Fibroblast of upper back skin (primary cell): Measurements from ENCODE around the gene CAVIN2.
A peak's percentile ranks its signal among the peaks of the same experiment; 100 is the strongest.

Experiments used
- DNase-seq: peaks from one replicate; pipeline ENCODE4 v3.0.0-alpha.2; 2013

Gene CAVIN2

DNA sequence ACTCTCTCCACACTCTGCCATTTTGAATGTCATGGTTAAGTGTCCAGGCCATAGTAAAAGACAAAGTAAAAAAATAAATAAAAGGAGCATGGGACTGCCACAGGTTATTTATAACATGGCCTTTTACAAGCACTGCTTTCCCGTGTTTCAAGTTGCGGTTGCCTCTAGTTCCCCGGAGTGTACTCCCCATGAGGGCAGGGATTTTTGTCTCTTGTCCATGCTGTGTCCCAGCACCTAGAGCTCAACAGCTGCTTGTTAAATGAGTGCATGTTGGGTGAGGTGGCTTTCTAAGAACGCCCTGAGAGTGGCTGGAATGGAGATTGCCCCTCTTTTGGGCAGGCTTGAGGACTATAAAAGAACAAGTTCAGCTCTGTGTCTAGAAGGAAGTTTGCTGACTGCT, 8.4 kb downstream of the CAVIN2 start:
- DNase-seq: no peak

DNA sequence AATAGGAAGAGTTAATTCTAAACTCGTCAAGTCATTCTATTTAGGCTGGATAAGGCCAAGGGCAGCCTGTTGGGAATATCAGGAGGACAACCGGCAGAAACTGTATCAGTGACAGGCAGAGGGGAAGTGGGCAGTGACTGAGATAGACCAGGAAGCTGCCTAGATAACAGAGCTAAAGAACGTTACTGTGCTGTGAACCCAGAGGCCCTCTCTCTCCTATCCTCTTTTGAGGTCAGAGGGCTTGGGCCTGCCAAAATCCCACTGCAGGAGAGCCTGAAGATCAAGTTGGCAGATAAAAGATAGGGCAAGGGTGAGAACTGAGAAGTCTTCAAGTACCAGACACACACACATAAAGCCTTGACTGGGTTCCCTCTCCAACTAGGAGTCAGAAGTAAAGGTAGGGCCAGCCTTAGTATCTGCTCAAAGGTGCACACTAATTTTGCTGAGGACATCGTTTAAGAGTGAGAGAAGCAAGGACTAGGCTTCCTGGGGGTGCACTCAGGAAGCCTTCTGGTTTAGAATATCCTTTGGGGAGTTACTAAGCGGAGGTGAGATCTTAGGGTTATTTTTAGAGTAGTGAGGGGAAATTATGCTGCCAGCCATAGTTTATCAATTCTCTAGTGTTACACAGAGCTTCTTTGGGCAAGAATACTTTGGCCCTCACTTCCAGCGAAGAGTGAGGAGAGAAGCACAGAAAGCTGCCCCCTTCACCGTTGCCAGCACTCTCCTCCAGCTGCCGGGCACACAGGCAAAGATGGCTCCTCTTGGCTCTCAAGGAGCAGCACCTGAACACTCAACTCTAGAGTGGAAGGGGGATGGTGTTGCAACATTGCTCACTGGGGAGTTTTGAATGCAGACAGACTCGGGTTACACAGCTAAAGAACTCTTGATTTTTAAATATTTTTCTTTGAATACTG, 9.8 kb downstream of the CAVIN2 start:
- DNase-seq: no peak

DNA sequence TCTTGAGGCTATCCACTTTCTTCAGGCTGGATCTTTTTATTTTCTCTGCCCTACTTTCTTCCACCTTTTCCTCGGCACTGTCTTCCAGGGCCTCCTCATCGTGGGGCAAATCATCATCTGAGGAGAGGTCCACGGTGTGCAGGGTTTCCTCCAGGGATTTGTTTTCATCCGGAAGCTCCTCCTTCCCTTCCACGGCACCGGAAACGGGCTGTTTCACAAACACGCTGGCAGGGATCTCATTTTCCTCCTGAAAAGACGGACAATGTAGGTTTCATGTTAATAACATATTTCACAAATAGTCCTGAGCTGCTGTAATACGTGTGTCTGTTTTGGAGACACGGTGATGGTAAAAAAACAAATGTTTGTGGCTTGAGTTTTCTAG, 10.4 kb downstream of the CAVIN2 start:
- DNase-seq: no peak

DNA sequence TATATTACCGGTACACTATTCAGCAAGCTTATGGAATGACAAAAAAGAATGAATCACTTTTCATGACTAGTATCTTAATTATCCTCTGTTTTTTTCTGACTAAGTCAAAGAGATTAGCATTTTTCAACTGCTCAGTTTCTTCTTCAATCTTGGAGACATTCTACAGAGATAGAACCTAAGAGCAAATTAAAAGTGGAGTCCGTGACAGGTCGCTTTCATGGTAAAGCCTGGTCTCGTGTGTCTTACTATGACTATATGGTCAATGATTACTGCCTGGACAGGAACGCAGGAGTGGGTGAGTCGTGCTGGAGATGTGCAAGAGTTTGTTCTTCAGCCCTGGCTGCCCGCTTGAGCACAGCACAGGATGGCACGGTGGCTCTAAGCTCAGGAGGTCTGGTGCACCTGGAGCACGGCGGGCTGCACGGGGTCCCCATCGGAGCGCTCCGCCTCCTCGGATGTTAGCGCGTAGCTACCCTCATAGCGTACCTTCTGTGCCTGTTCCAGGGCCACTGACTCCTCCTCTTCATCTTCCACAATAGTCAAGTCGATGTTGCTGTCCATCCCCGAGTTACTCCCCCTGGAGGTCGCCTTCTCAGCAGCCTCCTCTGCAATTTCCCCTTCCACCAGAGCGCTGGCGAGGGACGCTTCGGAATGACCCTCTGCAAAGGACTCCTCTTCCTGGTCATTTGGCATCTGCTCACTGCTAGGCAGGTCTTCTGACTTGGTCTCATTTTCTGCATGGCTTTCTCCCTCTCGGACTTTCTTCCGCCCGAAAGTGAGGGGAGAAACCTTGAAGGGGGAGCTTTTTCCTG, 11.1 kb downstream of the CAVIN2 start:
- no peak for DNase-seq

DNA sequence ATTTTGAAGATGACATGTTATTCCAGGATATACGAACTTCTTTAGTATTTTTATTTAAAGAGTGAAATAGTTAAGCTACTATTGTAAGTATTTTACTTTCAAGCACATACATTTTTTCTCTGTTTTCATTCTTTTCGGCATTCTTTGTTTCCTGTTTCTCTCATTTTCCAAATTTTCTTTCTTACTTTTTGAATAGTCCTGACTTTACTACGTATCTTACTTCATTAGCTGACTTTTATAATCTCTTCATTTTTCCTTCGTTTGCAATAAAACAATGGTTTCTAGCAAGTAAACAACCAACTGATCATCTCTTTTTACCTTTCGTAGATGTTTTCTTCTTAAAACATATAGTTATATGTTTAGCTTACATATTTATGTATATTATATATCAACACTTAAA, 11.8 kb downstream of the CAVIN2 start:
- no peak for DNase-seq

DNA sequence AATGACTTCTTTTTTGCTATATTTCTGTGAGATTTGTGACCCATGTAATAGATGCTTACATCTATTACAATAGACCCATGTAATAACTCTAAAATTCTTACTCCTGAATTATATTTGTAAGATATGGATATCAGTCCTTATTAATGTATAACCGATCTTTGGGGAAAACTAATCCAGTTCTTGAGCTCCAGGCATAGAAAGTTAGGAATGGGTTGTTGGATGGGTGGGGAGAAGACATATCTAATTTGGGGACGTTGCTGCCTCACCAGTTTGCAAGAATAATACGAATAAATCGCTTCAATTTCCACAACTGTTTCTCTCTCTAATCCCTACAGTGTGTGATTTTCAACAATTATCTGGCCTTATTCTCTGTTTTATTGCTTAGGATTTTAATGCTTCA, 13.5 kb downstream of the CAVIN2 start:
- no peak for DNase-seq

DNA sequence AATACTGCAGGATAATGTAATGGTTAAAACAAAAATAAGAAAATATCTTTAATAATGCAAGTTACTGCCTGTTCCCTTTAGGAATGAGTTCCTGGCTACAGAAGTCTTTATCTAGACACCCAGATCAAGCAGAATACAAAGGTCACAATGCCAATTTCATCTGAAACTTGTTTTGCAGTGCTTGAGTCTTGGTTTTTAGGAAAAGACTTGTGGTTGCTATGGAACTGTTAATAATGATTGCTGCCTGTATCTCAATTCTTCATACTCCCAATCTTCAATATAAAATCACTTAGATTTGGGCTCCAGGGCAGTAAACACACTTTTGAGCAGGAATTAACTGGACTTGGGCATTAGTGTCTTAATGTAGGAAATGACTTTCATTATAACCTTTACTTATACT, 14.2 kb downstream of the CAVIN2 start:
- no peak for DNase-seq

DNA sequence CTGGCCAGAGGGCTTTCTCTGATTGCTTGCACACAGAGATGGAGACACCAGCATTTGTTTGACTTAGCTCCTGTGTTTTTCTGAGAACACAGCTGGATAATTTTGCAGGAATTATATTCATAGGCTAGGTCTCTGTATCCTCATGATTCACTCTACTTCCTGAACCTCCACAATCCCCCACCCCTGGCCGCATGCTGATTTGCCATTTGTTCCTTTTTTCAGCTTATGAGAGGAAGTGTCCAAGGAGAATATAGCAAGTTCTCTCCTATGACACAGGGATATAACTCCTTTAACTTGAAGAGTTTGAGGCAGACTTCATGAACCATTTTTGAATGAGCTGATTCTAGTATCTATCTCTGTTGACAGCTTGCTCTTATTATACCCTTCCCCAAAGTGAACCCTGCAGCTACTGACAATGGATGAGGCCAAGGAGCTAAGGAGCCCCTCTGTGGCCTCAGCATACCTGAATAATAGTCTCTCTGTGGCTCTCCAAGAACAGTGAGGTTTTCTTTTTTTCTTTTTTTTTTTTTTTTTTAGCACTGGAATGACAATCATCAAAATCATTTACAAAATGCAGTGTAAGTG, 15.4 kb downstream of the CAVIN2 start:
- no peak for DNase-seq

DNA sequence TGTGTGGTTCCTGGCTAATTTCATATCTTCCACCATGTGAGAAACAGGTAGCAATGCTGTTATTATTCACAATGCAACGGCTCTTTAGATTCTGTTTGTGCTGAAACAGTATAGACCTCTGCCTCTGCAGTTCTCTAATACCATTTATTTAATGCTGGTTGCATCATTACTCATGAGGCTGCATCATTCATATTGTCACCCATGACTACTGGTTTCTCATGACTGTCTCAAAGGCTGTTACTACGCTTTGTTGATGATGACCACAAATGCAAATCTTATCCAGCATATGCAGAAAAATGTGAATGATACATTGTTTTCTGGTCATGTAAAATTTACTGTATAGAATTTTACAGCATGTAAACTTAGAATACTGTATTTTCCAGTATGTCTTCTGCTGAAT, 22.5 kb downstream of the CAVIN2 start:
- peak; percentile 35 for DNase-seq

DNA sequence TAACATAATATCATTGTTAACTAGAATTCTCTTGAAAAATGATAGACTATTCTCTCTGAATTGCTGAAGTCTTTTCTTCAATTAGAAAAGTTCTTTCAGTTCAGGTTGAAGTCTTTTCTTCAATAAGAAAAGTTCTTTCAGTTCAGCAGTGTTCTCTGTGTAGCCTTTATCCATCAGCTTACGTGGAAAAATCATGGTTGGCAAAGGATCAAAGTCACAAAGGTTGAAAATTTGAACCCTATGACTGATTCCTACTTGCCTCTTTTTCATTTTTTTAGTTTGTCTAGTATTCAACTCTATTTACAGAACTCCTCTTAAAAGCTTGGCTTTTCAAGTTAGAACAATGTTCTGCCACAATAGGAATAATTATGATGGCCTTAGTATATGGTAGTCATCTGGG, 25.8 kb downstream of the CAVIN2 start:
- no peak for DNase-seq

DNA sequence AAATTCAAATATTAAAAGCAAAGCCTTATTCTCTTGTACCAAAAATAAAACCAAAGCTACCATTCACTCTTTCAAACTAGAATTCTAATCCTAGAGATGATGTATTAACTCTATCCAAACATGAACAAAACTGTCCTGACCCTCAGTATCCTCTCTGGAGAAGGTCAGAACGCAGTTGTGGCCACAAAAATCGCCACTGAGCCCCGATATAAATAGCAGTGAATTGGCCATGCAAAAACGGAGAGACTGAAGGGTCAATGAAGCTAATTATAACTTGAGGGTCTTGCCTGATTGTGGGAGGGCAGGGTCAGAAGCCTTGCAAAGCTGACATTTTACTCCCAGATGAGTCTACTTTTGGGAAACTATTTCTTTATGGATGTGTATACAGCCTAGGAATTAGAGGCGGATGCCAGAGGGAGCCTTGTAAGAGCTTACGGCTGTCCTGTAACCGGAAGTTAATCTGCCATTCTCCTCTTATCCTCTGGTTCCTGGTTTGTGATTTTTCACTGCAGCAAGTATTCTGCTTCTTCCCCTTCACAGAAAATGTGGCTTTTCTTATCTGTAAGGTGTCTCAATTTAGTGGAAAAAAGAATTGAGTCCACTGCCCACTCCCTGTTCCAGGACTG, 28.1 kb downstream of the CAVIN2 start:
- no peak for DNase-seq

DNA sequence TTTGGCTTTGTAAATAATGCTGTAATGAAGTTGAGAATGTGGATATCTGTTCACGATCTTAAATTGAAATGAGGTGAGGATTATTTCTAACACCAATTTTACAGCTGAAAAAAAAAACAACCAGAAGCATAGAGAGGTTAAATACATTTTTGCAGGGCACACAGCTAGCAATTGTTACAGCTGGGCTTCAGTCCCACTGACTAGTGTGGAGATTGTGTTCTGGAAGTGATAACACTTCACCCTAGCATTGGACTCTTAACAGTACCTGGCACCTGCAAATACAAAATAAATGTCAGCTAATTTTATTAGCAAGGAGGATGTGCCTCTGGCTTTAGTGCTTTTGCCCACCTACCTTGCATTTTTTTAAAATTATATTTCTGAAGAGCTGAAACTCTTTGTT, 28.8 kb downstream of the CAVIN2 start:
- DNase-seq: no peak

DNA sequence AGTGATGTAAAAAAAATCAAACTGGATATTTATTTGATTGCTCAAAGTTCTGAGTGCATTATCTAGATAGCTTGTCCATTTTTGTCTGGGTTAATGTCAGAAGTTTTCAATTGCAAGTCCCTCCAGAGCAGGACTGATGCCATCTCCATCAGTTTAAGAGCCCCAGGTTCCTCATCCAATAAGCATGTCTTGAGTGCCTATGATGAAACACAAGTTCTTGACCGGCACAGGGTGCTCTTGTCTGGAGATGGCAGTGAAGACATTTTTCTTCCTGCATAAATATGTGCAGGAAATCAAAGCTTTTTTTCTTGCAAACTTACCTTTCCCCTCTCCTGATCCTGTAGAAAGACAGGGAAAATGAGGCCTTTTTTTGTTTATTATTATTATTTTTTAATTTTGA, 31.9 kb downstream of the CAVIN2 start:
- no peak for DNase-seq

DNA sequence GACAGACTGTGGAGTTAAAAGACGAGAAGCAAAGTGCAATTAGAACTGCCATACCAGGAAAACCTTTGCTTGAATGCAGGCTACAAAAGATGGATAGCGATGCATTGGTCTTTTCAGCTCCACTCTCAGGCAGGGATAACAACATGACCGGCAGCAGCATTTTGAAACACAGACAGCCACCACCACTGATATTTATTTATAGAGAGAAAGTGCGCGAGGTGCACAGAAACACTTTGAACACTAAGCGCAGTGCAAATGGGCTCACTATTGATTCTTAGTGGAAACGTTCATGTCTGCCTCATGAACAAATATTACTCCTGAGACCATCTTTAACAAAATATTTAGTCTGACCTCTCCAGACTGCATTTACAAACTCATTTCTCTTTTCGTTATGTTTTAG, 32.9 kb downstream of the CAVIN2 start:
- no peak for DNase-seq

DNA sequence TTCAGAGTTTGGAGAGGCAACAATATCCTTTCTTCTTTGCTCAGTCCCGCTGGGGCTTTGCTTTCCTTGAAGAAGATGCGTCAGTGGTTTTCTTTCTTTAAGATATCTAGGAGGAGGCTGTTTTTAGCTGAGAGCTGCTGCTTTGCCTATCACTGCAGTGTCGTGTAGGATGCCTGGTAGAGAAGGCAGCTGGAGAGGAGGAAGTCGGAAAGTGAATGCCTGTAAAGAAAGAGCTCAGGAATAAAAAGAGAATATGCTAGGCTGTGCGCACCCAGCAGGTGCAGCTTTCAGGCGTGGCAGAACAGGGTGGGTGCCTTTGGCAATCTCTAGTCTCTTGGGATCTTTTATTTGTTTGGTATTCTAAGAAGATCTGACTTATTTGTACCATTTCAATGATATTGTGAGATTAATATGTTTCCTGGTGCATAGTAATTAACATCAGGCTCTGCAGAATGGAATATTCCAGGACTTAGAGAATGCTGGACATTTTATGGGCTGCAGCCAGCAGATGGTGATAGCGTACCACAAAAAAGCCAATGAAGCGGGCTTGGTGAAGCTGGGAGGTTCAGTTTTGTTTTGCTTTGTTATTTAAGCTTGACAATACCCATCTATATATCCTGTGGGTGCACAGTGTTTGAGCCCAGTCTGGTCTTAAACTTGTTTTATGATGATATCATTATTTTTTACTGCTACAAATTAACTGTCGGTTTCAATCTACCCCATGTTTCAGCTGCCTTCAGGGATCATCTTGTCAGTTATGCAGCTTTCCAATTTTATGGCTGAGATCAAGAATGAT, 34.9 kb downstream of the CAVIN2 start:
- DNase-seq: peak; percentile 64

DNA sequence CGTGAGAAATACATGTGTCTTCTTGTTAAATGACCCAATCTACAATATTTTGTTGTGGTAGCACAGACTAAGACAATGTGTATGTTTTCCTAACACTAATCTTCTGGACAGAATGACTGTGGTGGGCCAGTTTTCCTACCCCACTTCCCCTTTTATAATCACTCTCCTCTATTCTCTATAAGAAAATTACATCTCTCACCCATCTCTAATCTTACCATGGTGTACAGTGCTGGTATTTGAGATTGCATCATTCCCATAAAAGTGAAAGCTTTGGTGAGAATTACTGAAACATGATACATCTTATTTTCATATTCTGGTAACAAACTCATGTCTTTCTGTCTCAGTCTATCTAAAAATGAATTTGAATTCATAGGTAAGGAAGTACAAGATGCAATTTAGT, 40.5 kb downstream of the CAVIN2 start:
- peak; percentile 38 for DNase-seq

DNA sequence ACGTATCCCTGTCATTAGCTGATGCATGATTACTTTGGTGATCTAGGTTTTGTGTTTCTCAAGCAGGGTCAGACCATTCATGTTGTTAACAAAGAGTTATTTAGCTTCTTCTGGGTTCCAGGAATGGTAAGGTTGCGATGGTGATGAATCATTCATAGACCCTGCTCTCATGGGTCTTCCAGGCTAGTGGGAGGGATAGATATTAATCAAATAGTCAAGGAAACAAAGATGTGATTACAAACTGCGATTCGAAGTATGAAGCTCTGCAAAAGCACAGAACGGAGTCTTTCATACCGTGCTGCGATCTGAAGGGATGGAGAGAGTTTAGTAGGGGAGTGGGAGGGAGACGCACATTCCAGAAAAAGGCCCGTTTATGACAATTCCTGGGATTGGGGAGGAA, 42.1 kb downstream of the CAVIN2 start:
- peak; percentile 15 for DNase-seq

DNA sequence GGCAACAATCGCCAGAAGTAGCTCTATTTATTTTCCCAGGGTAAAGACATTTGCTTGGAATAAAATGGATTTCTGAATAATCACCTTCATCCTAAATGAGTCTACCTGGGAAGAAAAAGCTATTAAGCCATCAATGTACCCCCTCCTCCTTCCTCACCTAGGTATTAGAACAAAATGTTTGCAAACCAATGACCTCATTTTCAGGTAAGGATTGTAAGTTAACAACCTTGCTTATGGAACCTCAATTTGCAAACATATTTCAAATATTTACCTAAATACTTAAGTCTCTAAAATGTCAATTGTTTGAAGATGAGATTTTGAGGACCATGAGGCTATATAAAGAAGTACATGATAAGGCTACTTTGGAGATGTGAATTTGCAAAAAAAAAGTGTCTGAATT, 43.9 kb downstream of the CAVIN2 start:
- no peak for DNase-seq

DNA sequence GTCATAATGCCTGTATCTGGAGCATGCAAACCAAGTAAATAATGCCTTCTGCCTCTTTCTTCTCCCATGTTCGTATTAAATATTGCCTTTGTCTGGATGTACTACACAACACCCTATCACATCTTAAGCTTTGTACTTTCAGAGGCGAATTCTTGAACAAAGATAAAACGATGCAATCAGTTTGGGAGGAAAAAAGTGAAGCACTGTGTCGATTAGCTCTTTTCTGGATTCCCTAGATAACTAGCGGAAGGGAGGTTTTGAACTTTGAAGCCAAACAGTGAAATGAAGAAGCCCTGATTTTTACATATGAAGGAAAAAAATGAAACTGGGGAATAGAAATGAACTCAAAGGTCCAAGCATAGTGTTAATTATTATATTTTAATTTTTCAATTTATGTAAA, 44.7 kb downstream of the CAVIN2 start:
- no peak for DNase-seq

DNA sequence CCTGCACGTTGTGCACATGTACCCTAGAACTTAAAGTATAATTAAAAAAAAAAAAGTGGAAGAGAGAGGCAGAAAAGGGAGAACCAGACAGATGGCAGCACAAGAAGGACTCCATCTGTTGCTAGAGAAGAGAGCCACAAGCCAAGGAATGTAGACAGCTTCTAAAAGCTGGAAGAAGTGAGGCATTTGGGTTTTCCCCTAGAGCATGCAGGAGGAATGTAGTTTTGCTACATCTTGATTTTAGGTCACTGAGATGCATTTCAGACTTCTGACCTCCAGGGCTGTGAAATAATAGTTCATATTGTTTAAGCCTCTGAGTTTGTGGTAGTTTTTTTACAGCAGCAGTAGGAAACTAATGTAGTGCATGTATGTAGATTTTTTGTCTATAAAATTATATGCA, 46.0 kb downstream of the CAVIN2 start:
- DNase-seq: no peak

DNA sequence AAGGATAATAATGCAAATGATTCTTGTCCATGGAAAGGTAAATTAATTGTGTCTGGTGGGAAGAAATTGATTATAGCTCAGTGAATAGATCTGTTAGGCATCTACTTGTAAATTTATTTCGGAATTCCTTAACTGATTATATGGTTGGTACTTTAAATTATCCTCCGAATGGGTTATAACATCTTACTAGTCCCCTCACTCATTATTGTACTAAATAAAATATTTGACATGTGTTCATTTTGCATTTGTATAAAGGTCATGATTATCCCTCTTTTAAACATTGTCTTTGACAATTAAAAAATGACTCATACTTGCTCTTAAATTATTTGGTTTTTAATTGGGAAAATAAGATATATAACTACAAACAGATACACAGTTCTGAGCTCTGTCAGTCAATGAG, 47.4 kb downstream of the CAVIN2 start:
- no peak for DNase-seq
